Type B pancreatic cell (in vitro differentiated cells): ENCODE results near the gene RCOR3. TPM values are rescaled to one million over a fixed set of nuclear protein-coding genes. Genes with fewer than 3 reads are reported as not detected.
"Not testable (repeated sequence)": the region's sequence is repeated elsewhere in the genome, so short reads cannot be mapped to it uniquely, and the experiment has no call there.

Experiments
- DNase-seq: peaks from one replicate; pipeline ENCODE4 v3.0.0; 2021; ENCODE audit warnings: mixed read lengths; ENCODE audit not compliant: unreplicated experiment; ENCODE audit errors: extremely low spot score
- H3K27ac Mint-ChIP-seq: 2 replicates; pipeline ENCODE4 v1.8.0; 2021; ENCODE audit warnings: mild to moderate bottlenecking, mixed read lengths
- H3K27me3 Mint-ChIP-seq: 2 replicates; pipeline ENCODE4 v1.8.0; 2021; ENCODE audit warnings: mixed read lengths
- H3K36me3 Mint-ChIP-seq: 2 replicates; pipeline ENCODE4 v1.8.0; 2021; ENCODE audit warnings: mixed read lengths
- H3K4me1 Mint-ChIP-seq: one replicate; pipeline ENCODE4 v1.8.0; 2021; ENCODE audit warnings: mixed read lengths; ENCODE audit not compliant: unreplicated experiment
- H3K4me3 Mint-ChIP-seq: 2 replicates; pipeline ENCODE4 v1.8.0; 2021; ENCODE audit warnings: mild to moderate bottlenecking, mixed read lengths
- H3K9me3 Mint-ChIP-seq: 2 replicates; pipeline ENCODE4 v1.8.0; 2021; ENCODE audit warnings: mixed read lengths
- total RNA-seq: library from RNA; stranded (reverse); gene quantifications from 2 replicates; pipeline ENCODE4 v1.2.1, GENCODE V29; 2021; ENCODE audit warnings: low replicate concordance
- TF ChIP-seq, protein P1 (sequence below): fragments of 200-600 bp; sonication (generic); conservative IDR thresholded peaks from 2 replicates; pipeline ENCODE4 v1.5.0; 2021; ENCODE audit warnings: antibody characterized with exemption, mild to moderate bottlenecking

The RCOR3 gene
- total RNA-seq, 1 donor from 2014 or later: 47.9 TPM

DNA sequence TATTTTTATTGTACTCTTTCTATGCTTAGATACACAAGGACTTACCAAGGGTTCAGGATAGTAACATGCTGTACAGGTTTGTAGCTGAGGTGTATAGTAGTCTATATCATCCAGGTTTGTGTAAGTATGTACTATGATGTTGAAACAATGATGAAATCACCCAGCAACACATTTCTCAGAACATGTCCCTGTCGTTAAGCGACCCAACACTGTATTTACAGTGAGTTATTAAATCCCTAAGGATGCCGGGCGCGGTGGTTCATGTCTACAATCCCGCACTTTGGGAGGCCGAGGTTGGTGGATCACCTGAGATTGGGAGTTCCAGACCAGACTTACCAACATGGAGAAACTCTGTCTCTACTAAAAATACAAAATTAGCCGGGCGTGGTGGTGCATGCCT lies 21.6 kb upstream of the RCOR3 start:
- DNase-seq: no peak
- Mint-ChIP-seq H3K9me3 (peaks cover 6% of the 10 kb centered on the region), H3K27me3 (peaks cover 3% of the 10 kb centered on the region), H3K27ac (no peak overlapping the region), H3K4me3 (no peak overlapping the region), H3K36me3 (peaks cover 4% of the 10 kb centered on the region), H3K4me1 (no peaks in the 10 kb centered on the region)
- TF ChIP-seq, protein P1, sequence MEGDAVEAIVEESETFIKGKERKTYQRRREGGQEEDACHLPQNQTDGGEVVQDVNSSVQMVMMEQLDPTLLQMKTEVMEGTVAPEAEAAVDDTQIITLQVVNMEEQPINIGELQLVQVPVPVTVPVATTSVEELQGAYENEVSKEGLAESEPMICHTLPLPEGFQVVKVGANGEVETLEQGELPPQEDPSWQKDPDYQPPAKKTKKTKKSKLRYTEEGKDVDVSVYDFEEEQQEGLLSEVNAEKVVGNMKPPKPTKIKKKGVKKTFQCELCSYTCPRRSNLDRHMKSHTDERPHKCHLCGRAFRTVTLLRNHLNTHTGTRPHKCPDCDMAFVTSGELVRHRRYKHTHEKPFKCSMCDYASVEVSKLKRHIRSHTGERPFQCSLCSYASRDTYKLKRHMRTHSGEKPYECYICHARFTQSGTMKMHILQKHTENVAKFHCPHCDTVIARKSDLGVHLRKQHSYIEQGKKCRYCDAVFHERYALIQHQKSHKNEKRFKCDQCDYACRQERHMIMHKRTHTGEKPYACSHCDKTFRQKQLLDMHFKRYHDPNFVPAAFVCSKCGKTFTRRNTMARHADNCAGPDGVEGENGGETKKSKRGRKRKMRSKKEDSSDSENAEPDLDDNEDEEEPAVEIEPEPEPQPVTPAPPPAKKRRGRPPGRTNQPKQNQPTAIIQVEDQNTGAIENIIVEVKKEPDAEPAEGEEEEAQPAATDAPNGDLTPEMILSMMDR: no peak

DNA sequence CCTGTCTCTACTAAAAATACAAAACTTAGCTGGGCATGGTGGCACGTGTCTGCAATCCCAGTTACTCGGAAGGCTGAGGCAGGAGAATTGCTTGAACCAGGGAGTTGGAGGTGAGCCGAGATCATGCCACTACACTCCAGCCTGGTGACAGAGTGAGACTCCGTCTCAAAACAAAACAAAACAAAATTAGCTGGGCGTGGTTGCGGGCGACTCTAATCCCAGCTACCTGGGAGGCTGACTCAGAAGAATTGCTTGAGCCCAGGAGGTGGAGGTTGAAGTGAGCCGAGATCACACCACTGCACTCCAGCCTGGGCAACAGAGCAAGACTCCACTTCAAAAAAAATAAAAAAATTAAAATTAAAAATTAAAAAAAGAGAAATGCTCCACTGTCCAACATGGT lies 18.6 kb upstream of the RCOR3 start:
- not testable (repeated sequence) for H3K4me3 Mint-ChIP-seq, H3K27me3 Mint-ChIP-seq, H3K9me3 Mint-ChIP-seq, DNase-seq, H3K4me1 Mint-ChIP-seq, H3K36me3 Mint-ChIP-seq, H3K27ac Mint-ChIP-seq

DNA sequence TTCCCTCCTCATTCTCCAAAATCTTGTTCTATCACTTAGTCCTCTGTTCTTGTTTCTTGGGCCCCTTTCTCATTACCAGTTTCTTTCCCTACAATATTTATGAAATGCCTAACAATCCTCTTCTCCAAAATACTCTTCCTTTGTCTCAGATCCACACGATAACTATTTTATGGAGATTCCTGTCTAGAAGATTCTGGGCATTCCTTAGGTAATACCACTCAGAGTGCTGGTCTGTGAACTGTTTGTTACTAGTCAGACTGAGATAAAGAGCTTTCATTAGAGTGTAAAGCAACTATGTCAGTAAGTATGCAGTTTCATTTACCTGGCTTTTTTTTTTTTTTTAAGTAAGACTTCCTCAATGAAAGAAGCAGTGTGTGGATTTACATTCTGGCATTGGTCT lies 18.1 kb upstream of the RCOR3 start:
- H3K27me3 Mint-ChIP-seq: peaks cover 3% of the 10 kb centered on the region
- no peak overlapping the region for H3K27ac Mint-ChIP-seq
- DNase-seq: no peak
- no peaks in the 10 kb centered on the region for H3K4me1 Mint-ChIP-seq
- no peak overlapping the region for H3K4me3 Mint-ChIP-seq
- H3K9me3 Mint-ChIP-seq: peaks cover 6% of the 10 kb centered on the region
- TF ChIP-seq, protein P1: no peak
- H3K36me3 Mint-ChIP-seq: peaks cover 4% of the 10 kb centered on the region

DNA sequence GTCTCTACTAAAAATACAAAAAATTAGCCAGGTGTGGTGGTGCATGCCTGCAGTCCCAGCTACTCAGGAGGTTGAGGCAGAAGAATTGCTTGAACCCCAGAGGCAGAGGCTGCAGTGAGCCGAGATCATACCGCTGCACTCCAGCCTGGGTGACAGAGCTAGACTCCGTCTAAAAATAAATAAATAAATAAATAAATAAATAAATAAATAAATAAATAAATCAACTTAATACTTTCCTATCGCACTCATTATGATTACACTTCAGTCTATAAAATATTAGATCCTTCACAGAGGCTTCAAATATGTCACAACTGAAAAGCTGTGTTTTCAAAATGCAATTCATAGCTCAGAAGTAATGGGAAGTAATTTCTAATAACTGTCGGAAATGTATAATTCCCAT lies 15.5 kb upstream of the RCOR3 start:
- H3K27me3 Mint-ChIP-seq, H3K9me3 Mint-ChIP-seq, H3K4me3 Mint-ChIP-seq, H3K36me3 Mint-ChIP-seq, H3K27ac Mint-ChIP-seq, DNase-seq: not testable (repeated sequence)
- peaks cover 16% of the 10 kb centered on the region for H3K4me1 Mint-ChIP-seq

DNA sequence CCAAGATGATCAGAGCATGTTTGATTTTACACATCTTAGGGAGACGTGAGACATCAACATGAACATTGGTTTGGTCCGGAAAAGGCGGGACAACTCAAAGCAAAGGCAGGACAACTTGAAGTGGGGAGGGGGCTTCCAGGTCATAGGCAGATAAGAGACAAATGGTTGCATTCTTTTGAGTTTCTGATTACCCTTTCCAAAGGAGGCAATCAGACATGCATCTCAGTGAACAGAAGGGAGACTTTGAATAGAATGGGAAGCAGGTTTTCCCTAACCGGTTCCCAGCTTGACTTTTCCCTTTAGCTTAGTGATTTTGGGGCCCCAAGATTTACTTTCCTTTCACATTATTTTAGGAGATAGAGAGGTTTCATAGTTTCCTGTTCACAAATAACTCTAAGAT lies 12.6 kb upstream of the RCOR3 start:
- not testable (repeated sequence) for H3K27me3 Mint-ChIP-seq, H3K36me3 Mint-ChIP-seq, DNase-seq, H3K27ac Mint-ChIP-seq, H3K9me3 Mint-ChIP-seq, H3K4me3 Mint-ChIP-seq
- peaks cover 16% of the 10 kb centered on the region for H3K4me1 Mint-ChIP-seq

DNA sequence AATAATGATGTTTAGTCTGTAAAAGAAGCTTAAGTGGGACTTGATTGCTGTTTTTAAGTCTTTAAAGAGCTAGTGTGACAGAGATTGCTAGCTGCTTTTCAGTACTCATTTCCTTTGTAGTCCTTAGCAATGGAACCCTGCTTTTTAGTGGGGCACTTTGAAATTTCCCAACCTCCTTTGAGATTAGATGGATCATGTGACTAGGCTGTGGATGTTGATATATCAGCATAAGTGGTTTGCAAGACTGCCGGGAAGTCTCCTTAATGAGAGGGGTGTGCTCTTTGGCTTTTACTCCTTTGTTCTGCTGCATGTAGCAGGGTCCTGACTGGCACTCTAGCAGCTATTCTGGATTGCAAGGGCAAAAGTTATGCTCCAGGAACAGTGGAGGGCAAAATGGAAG lies 11.2 kb upstream of the RCOR3 start:
- H3K27ac Mint-ChIP-seq: peak overlapping the region; percentile 70
- no peak overlapping the region for H3K4me3 Mint-ChIP-seq
- H3K36me3 Mint-ChIP-seq: no peaks in the 10 kb centered on the region
- TF ChIP-seq, protein P1: no peak
- H3K27me3 Mint-ChIP-seq: no peaks in the 10 kb centered on the region
- H3K4me1 Mint-ChIP-seq: peaks cover 16% of the 10 kb centered on the region
- H3K9me3 Mint-ChIP-seq: no peaks in the 10 kb centered on the region
- no peak for DNase-seq

DNA sequence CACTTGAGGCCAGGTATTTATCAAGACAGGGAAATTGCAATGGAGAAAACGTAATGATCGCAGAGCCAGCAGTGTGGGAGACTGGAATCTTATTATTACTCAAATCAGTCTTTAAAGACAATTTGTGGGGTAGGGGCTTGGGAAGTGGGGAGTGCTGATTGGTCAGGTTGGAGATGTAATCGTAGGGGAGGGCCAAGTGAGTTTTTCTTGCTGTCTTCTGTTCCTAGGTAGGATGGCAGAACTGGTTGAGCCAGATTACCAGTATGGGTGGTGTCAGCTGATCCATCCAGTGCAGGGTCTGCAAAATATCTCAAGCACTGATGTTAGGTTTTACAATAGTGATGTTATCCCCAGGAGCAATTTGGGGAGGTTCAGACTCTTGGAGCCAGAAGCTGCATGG lies 9.6 kb upstream of the RCOR3 start:
- Mint-ChIP-seq H3K4me3 (peak overlapping the region; percentile 52), H3K4me1 (peaks cover 16% of the 10 kb centered on the region), H3K27ac (peak overlapping the region; percentile 26)
- H3K9me3 Mint-ChIP-seq, H3K36me3 Mint-ChIP-seq, H3K27me3 Mint-ChIP-seq, DNase-seq: not testable (repeated sequence)

DNA sequence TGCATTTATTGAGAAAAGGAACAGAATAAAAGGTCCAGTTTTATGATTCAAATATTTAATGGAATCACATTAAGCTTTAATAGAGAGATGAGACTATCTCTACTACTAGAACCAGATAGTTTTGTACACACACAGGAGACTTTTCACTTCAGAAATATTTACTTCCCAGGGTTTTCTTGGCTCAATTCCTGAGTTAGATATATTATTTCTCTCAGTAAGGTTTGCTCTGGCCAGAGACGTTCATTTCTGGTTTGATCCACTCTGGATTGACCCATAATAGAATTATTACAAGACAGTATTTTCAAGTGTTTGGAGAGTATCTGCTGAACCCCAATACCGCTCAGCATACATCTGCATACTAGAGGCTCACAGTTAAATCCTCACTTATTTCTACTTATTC lies 1.3 kb upstream of the RCOR3 start:
- H3K27me3 Mint-ChIP-seq: no peaks in the 10 kb centered on the region
- no peaks in the 10 kb centered on the region for H3K9me3 Mint-ChIP-seq
- peak overlapping the region; percentile 92 for H3K4me3 Mint-ChIP-seq
- DNase-seq: no peak
- H3K4me1 Mint-ChIP-seq: peaks cover 21% of the 10 kb centered on the region
- H3K27ac Mint-ChIP-seq: peak overlapping the region; percentile 96
- H3K36me3 Mint-ChIP-seq: peaks cover 6% of the 10 kb centered on the region
- TF ChIP-seq, protein P1: no peak
